Endothelial cell of umbilical vein (primary cell): Measurements from ENCODE around the gene STX8. TPM values are rescaled to one million over a fixed set of nuclear protein-coding genes. Genes with fewer than 3 reads are reported as not detected.

Experiments used
- Bru-seq: library from RNA; stranded (reverse); fragments of 400-500 nt; gene quantifications from one replicate; lab custom pipeline; 2021; lab: Mats Ljungman, UMichigan
- BruChase-seq, 2 experiments: library from RNA; stranded (reverse); fragments of 400-500 nt; gene quantifications; one replicate each; lab custom pipeline; 2021; lab: Mats Ljungman, UMichigan
- BruUV-seq: library from RNA; stranded (reverse); fragments of 400-500 nt; replicated peaks from 2 replicates; lab custom pipeline; 2021; lab: Mats Ljungman, UMichigan
- CTCF ChIA-PET: fragments of 300-600, 350-600 bp; sonication (Branson Sonifier 250); formaldehyde crosslinking; loops from one replicate; lab custom pipeline; 2021; ENCODE audit warnings: antibody characterized with exemption, inconsistent platforms; lab: Charles Lee
- POLR2A ChIA-PET: fragments of 300-600, 350-600 bp; sonication (Branson Sonifier 250); formaldehyde crosslinking; loops from one replicate; lab custom pipeline; 2021; ENCODE audit warnings: antibody characterized with exemption, inconsistent platforms; lab: Charles Lee
- DNase-seq: peaks from one replicate; pipeline ENCODE4 v3.0.0-alpha.2; 2011; ENCODE audit warnings: low read depth, low spot score
- FAIRE-seq: peaks from 2 replicates; lab custom pipeline; 2011; peaks lifted over from hg19 to GRCh38; lab: Jason Lieb, UNC
- H2AFZ ChIP-seq: 2 replicates; pipeline ENCODE4 v1.6.0; 2012; ENCODE audit warnings: low read depth, low read length, control low read depth, inconsistent platforms
- H3K27ac ChIP-seq: 2 replicates; pipeline ENCODE4 v1.5.1; 2011; ENCODE audit warnings: low read depth, mild to moderate bottlenecking, control low read depth, low read length, moderate library complexity; ENCODE audit not compliant: insufficient read depth
- H3K27me3 ChIP-seq, 2 experiments: 2 replicates each; pipeline versions ENCODE4 v1.6.0 to v1.6.1; 2011; ENCODE audit warnings: low read length in 2 of 2, mixed read lengths in 1 of 2; ENCODE audit not compliant: control insufficient read depth in 2 of 2, insufficient read depth in 2 of 2
- H3K36me3 ChIP-seq, 2 experiments: 2 replicates in 1 of 2; 3 replicates in 1 of 2; pipeline ENCODE4 v1.5.1; 2011; ENCODE audit warnings: low read length in 2 of 2, mild to moderate bottlenecking in 1 of 2, moderate library complexity in 1 of 2; ENCODE audit not compliant: control insufficient read depth in 2 of 2, insufficient read depth in 2 of 2; ENCODE audit errors: extremely low read depth in 1 of 2
- H3K4me1 ChIP-seq: 3 replicates; pipeline ENCODE4 v1.5.1; 2011; ENCODE audit warnings: mild to moderate bottlenecking, low read length; ENCODE audit not compliant: control insufficient read depth, insufficient read depth; ENCODE audit errors: extremely low read depth
- H3K4me2 ChIP-seq: 2 replicates; pipeline ENCODE4 v1.6.1; 2011; ENCODE audit warnings: low read length, control low read depth, mixed read lengths; ENCODE audit not compliant: insufficient read depth
- H3K4me3 ChIP-seq, 3 experiments: fragments of 200-600 bp in 1 of 3; sonication (generic), shearing (Covaris generic) in 1 of 3; replicated peaks in 1 of 3; 2 replicates each; pipeline ENCODE4 v1.5.1; 2011 to 2016; ENCODE audit warnings: control low read depth in 3 of 3, low read length in 3 of 3, mild to moderate bottlenecking in 2 of 3, inconsistent platforms in 1 of 3, low read depth in 1 of 3, moderate library complexity in 1 of 3; ENCODE audit not compliant: insufficient read depth in 1 of 3
- H3K79me2 ChIP-seq: 2 replicates; pipeline ENCODE4 v1.6.0; 2012; ENCODE audit warnings: low read length, inconsistent platforms; ENCODE audit not compliant: control insufficient read depth, insufficient read depth
- H3K9ac ChIP-seq: replicated peaks from 2 replicates; pipeline ENCODE3; 2011; ENCODE audit warnings: low read length, control low read depth; ENCODE audit not compliant: insufficient read depth; ENCODE audit errors: extremely low read depth
- H3K9me1 ChIP-seq: replicated peaks from 3 replicates; pipeline ENCODE4 v1.6.0; 2011; ENCODE audit warnings: mild to moderate bottlenecking, low read length; ENCODE audit not compliant: control insufficient read depth, insufficient read depth; ENCODE audit errors: extremely low read depth
- H3K9me3 ChIP-seq: replicated peaks from 2 replicates; pipeline ENCODE4 v1.5.1; 2012; ENCODE audit warnings: low read length, inconsistent platforms; ENCODE audit not compliant: control insufficient read depth, insufficient read depth
- H4K20me1 ChIP-seq: replicated peaks from 2 replicates; pipeline ENCODE3; 2011; ENCODE audit warnings: mild to moderate bottlenecking, low read length; ENCODE audit not compliant: control insufficient read depth, insufficient read depth; ENCODE audit errors: extremely low read depth
- CTCF ChIP-seq, 2 donors: IDR thresholded peaks; 1 replicate in 1 of 2; 2 replicates in 1 of 2; pipeline ENCODE4 v1.5.1; 2011; ENCODE audit warnings: low read length in 2 of 2, mild to moderate bottlenecking in 2 of 2, moderate library complexity in 2 of 2, control low read depth in 1 of 2, inconsistent platforms in 1 of 2, low read depth in 1 of 2; ENCODE audit not compliant: insufficient read depth in 1 of 2; ENCODE audit errors: extremely low read depth in 1 of 2
- EZH2 ChIP-seq: IDR thresholded peaks from 2 replicates; pipeline ENCODE4 v1.6.1; 2012; ENCODE audit warnings: borderline replicate concordance, low read depth, mild to moderate bottlenecking, moderate library complexity, low read length, inconsistent platforms; ENCODE audit not compliant: severe bottlenecking
- GATA2 ChIP-seq: IDR thresholded peaks from 2 replicates; pipeline ENCODE4 v1.7.0; 2011; ENCODE audit warnings: low read depth, mild to moderate bottlenecking, moderate library complexity, mixed read lengths, low read length; ENCODE audit not compliant: insufficient read length, insufficient read depth
- JUN ChIP-seq: IDR thresholded peaks from 2 replicates; pipeline ENCODE4 v1.6.1; 2011; ENCODE audit warnings: borderline replicate concordance, low read depth; ENCODE audit not compliant: insufficient read length, insufficient read depth
- MAX ChIP-seq: IDR thresholded peaks from 2 replicates; pipeline ENCODE4 v1.6.1; 2011; ENCODE audit not compliant: insufficient read depth, insufficient read length
- MYC ChIP-seq: IDR thresholded peaks from one replicate; pipeline ENCODE4 v1.6.1; 2011; ENCODE audit warnings: mild to moderate bottlenecking, low read depth, low read length
- POLR2AphosphoS5 ChIP-seq: IDR thresholded peaks from 2 replicates; pipeline ENCODE4 v1.6.1; 2012; ENCODE audit warnings: low read depth, mild to moderate bottlenecking, control low read depth, low read length, moderate library complexity; ENCODE audit not compliant: insufficient read depth
- dilution Hi-C: fragments of 300-500 bp; cut with MboI; formaldehyde crosslinking; loops from one replicate; pipeline ENCODE4 v1.15.0; 2019; ENCODE audit warnings: low sequenced_read_pairs; ENCODE audit not compliant: extremely low pct_ligation_motif_present
- intact Hi-C: fragments of 100-400 bp; cut with micrococcal nuclease; formaldehyde crosslinking; loops from one replicate; pipeline ENCODE4 v1.10.0; 2022
- long read RNA-seq: library from polyadenylated mRNA; stranded (forward); transcript quantifications from one replicate; pipeline ENCODE4 v2.0.0, GENCODE V29; 2021
- polyA minus RNA-seq, 3 experiments: library from RNA; depleted of rRNA, polyadenylated mRNA; stranded (reverse); fragments of >200 nt; gene quantifications; 1 replicate in 1 of 3; 2 replicates in 2 of 3; pipeline ENCODE4 v1.2.3, GENCODE V29; 2011
- polyA plus RNA-seq, 4 experiments: library from polyadenylated mRNA; depleted of rRNA in 3 of 4; stranded (reverse) in 3 of 4; unstranded in 1 of 4; fragments of >200 nt; gene quantifications; 2 replicates each; pipeline versions ENCODE4 v1.2.1 to v1.2.3, GENCODE V29; 2011 to 2012; ENCODE audit warnings: missing spikeins in 1 of 4
- total RNA-seq: library from RNA; stranded (reverse); gene quantifications from 2 replicates; pipeline ENCODE4 v1.2.3, GENCODE V29; 2021

The STX8 gene
- 67.3 and 68.0 TPM in 2 replicates for total RNA-seq
- 21.6 and 25.9 TPM in 2 replicates for polyA plus RNA-seq
- 55.1 TPM in 2 replicates for polyA plus RNA-seq (2011; cell fraction: cytosol; rRNA removed)
- 38.1 and 38.3 TPM in 2 replicates for polyA plus RNA-seq (2011; cell fraction: nucleus; rRNA removed)
- 114 and 139 TPM in 2 replicates for polyA plus RNA-seq (2012)
- 31.7 and 36.5 TPM in 2 replicates for polyA minus RNA-seq
- polyA minus RNA-seq (2011; cell fraction: cytosol; rRNA and poly(A)+ RNA removed): 8.4 TPM
- polyA minus RNA-seq (2011; cell fraction: nucleus; rRNA and poly(A)+ RNA removed): 40.1 and 40.5 TPM in 2 replicates
- Bru-seq, nascent RNA: percentile 65 among the genes with signal in this experiment
- percentile 65 among the genes with signal in this experiment for BruChase-seq, experiment 1, labeled RNA remaining after a 6-hour chase
- percentile 62 among the genes with signal in this experiment for BruChase-seq, experiment 2, labeled RNA remaining after a 2-hour chase
- long read RNA-seq, transcript STX8-201 (8 exons, 1,246 nt): major isoform, 96 of 118 reads
- long read RNA-seq, transcript STX8-212 (6 exons, 638 nt): minor isoform, 8 of 118 reads
- long read RNA-seq, partial matches to known transcripts: 3 of 118 reads
- long read RNA-seq, other reads (novel, unspliced or antisense): 10 of 118 reads

- CTCF ChIA-PET: interaction anchor here (0.7 to 5.6 kb wide), 6 partner anchors 10 to 1041 kb away, joined by 3 to 64 read pairs (median 19); no protein-coding TSS in a partner anchor
- peak within 1 kb of the TSS; percentile 98 for H3K4me2 ChIP-seq
- TF ChIP-seq POLR2AphosphoS5 (peak; percentile 60), EZH2 (no peak), MYC (no peak), MAX (no peak), JUN (no peak), CTCF (IDR thresholded peaks at IDR 0.05; ENCODE audit: extremely low read depth in 1 of 2, insufficient read depth in 1 of 2, low read depth in 1 of 2, low read length in 2 of 2) (no peak), GATA2 (no peak)
- intact Hi-C loops: loop anchor here (1.0 kb wide), 1 partner anchor 9 kb away; no protein-coding TSS in a partner anchor
- peak; percentile 91 for FAIRE-seq
- no peaks in the 10 kb centered on the region for H3K9me1 ChIP-seq
- peak within 1 kb of the TSS; percentile 8 for H3K27ac ChIP-seq
- no peaks in the 10 kb centered on the region for H4K20me1 ChIP-seq
- peak within 1 kb of the TSS; percentile 89 for H3K9ac ChIP-seq
- H3K36me3 ChIP-seq: no peaks in the 10 kb centered on the region
- peaks cover 13% of the 10 kb centered on the region for H3K79me2 ChIP-seq
- H3K27me3 ChIP-seq: no peaks in the 10 kb centered on the region
- H3K9me3 ChIP-seq: no peaks in the 10 kb centered on the region
- peak within 1 kb of the TSS; percentile 59 to 89 (median 76) for H3K4me3 ChIP-seq
- peak; percentile 90 for DNase-seq
- peak within 1 kb of the TSS; percentile 97 for H2AFZ ChIP-seq
- POLR2A ChIA-PET: no interaction called here
- dilution Hi-C loops: no loop called here
- peaks cover 19% of the 10 kb centered on the region for H3K4me1 ChIP-seq
- BruUV-seq: no TSS peak
Measured at GRCh38 chr17:9575381-9576101, at the start of gene STX8. Gene STX8 (minus strand): TSS chr17:9575820. CDS start chr17:9575808, 12 bp downstream.
